Colonic mucosa (tissue), 4 donors: ENCODE results near the gene RNU6-9. TPM values are rescaled to one million over a fixed set of nuclear protein-coding genes. Genes with fewer than 3 reads are reported as not detected.

Experiments
- DNase-seq: peaks from one replicate; pipeline ENCODE4 v3.0.0-alpha.2; 2020
- H3K27ac ChIP-seq: fragments of 200-600 bp; one replicate; pipeline ENCODE4 v1.8.0; 2021
- H3K27me3 ChIP-seq: fragments of 200-600 bp; one replicate; pipeline ENCODE4 v1.8.0; 2021
- H3K36me3 ChIP-seq: fragments of 200-600 bp; one replicate; pipeline ENCODE4 v1.8.0; 2021
- H3K4me1 ChIP-seq: fragments of 200-600 bp; one replicate; pipeline ENCODE4 v1.8.0; 2021; ENCODE audit warnings: mild to moderate bottlenecking
- H3K4me3 ChIP-seq: fragments of 200-600 bp; one replicate; pipeline ENCODE4 v1.8.0; 2021
- H3K9ac ChIP-seq, 2 donors: one replicate each; pipeline ENCODE4 v1.7.0; 2013; ENCODE audit warnings: control low read depth in 2 of 2, low read depth in 2 of 2, low read length in 2 of 2
- H3K9me3 ChIP-seq: fragments of 200-600 bp; one replicate; pipeline ENCODE4 v1.8.0; 2021
- CTCF ChIP-seq: fragments of 200-600 bp; IDR thresholded peaks from one replicate; pipeline ENCODE4 v1.8.0; 2022; ENCODE audit warnings: antibody characterized with exemption, mild to moderate bottlenecking
- intact Hi-C: fragments of 100-400 bp; cut with DNase I; formaldehyde crosslinking; loops from one replicate; pipeline ENCODE4 v1.14.1; 2022
- total RNA-seq, 2 donors: library from RNA; stranded (reverse); fragmentation: NEBNext Ultra II Directional in 1 of 2; extraction: Animal tissue kit (Norgen Biotek cat#: 25700) in 1 of 2; gene quantifications; one replicate each; pipeline ENCODE4 v1.2.1, GENCODE V29; 2021
- donor health status: healthy.
- donor health status: DM: no; HTN: no; CAD: no.
- donor health status: DM: no; HTN: no; CAD: no.

The RNU6-9 gene
- total RNA-seq, 2 donors from 2014 or later = not detected

DNA sequence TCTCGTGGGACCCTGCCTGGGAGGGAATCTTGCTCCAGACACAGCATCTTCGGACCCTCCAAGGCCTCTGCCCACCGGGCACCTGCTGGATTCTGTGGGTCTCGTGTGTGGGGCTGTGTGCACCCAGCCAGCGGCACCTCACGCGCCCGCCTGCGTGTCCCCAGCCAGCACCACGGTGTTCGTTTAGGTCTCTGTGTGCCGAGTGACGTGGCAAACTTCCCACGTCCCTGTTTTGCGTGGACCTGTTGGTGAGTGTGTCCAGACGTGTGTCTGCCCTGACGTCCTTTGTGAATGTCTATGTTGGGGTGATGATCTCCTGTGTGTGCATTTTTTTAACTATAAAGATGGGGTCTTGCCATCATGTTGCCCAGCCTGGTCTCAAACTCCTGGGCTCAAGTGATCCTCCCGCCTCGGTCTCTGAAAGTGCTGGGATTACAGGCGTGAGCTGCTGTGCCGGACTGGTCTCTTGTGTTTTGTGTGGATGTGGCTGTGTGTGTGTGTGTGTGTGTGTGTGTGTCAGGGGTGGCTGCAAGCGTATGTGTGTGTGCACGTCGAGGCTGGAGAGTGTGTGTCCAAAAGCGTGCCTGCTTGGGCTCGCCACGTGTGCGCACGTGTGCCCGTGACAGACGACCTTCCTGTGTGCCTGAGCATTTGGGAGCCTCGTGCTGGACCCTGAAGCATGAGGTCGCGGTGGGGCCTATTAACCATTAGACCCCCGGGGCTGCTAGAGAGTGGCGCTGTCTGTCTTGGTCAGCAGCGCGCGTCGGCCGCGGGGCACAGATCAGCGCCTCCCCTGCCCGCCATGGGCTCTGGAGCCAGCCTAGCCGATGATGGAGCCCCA is 48.2 kb downstream of the RNU6-9 start:
- Histone ChIP-seq H3K9ac (peak overlapping the region; percentile 33 to 58), H3K36me3 (no peaks in the 10 kb centered on the region), H3K9me3 (no peaks in the 10 kb centered on the region), H3K27me3 (no peaks in the 10 kb centered on the region), H3K4me1 (peaks cover 9% of the 10 kb centered on the region), H3K4me3 (peak overlapping the region; percentile 40), H3K27ac (peak overlapping the region; percentile 57)
- intact Hi-C loops = no loop called here
- TF ChIP-seq CTCF = no peak
- DNase-seq = no peak

- Histone ChIP-seq H3K36me3 (no peaks in the 10 kb centered on the region), H3K4me3 (no peak overlapping the region), H3K27me3 (no peaks in the 10 kb centered on the region), H3K9ac (no peak overlapping the region), H3K9me3 (no peaks in the 10 kb centered on the region), H3K27ac (no peak overlapping the region), H3K4me1 (peaks cover 9% of the 10 kb centered on the region)
- no peak for TF ChIP-seq CTCF
- intact Hi-C loops = no loop called here
- no peak for DNase-seq
These were observed 48.9 kb downstream of the RNU6-9 start for GRCh38 chr19:942133-942645.

Other genes with a start within 250 kb of the RNU6-9 start
- gene RNF126, start 230.3 kb upstream of the RNU6-9 start, total RNA-seq = 10 to 100 TPM; 54.6 to 74.7 TPM
- 10 to 100 TPM in 1 of 2 donors, 1 to 10 TPM in 1; 4.5 to 10.1 TPM for gene FSTL3, start 217.1 kb upstream of the RNU6-9 start, total RNA-seq
- not detected for gene PRSS57, start 198.0 kb upstream of the RNU6-9 start, total RNA-seq
- gene PALM, start 184.5 kb upstream of the RNU6-9 start, total RNA-seq = 10 to 100 TPM in 1 of 2 donors, 1 to 10 TPM in 1; 3.9 to 13.5 TPM
- gene MISP, start 142.4 kb upstream of the RNU6-9 start, total RNA-seq = 100 to 1,000 TPM; 285 to 320 TPM
- gene PTBP1, start 96.0 kb upstream of the RNU6-9 start, total RNA-seq = 100 to 1,000 TPM; 284 to 457 TPM
- gene PLPPR3, start 71.5 kb upstream of the RNU6-9 start, total RNA-seq = under 1 TPM in 1 of 2 donors, not detected in 1; 0.22 TPM
- under 1 TPM in 1 of 2 donors, not detected in 1; 0.27 TPM for gene AZU1, start 65.6 kb upstream of the RNU6-9 start, total RNA-seq
- gene PRTN3, start 52.5 kb upstream of the RNU6-9 start, total RNA-seq = not detected
- gene ELANE, start 41.2 kb upstream of the RNU6-9 start, total RNA-seq = not detected
- 10 to 100 TPM; 42.2 to 55.3 TPM for gene CFD, start 33.8 kb upstream of the RNU6-9 start, total RNA-seq
- gene MED16, start 297 bp upstream of the RNU6-9 start, total RNA-seq = 10 to 100 TPM; 73.3 to 83.2 TPM
- 10 to 100 TPM; 54.5 to 55.6 TPM for gene R3HDM4, start 19.7 kb downstream of the RNU6-9 start, total RNA-seq
- under 1 TPM in 1 of 2 donors, not detected in 1; 0.21 TPM for gene KISS1R, start 23.8 kb downstream of the RNU6-9 start, total RNA-seq
- 10 to 100 TPM in 1 of 2 donors, 1 to 10 TPM in 1; 8.7 to 13.0 TPM for gene ARID3A, start 32.6 kb downstream of the RNU6-9 start, total RNA-seq
- 10 to 100 TPM; 26.5 to 81.5 TPM for gene WDR18, start 90.9 kb downstream of the RNU6-9 start, total RNA-seq
- not detected for gene GRIN3B, start 106.9 kb downstream of the RNU6-9 start, total RNA-seq
- gene TMEM259, start 127.6 kb downstream of the RNU6-9 start, total RNA-seq = 100 to 1,000 TPM; 170 to 235 TPM
- gene RNU6-2, start 128.0 kb downstream of the RNU6-9 start, total RNA-seq = not detected
- gene CNN2, start 133.1 kb downstream of the RNU6-9 start, total RNA-seq = 100 to 1,000 TPM; 108 to 132 TPM
- 10 to 100 TPM; 23.9 to 31.6 TPM for gene ABCA7, start 146.6 kb downstream of the RNU6-9 start, total RNA-seq
- gene ARHGAP45, start 173.7 kb downstream of the RNU6-9 start, total RNA-seq = 10 to 100 TPM; 27.4 to 37.9 TPM
- 100 to 1,000 TPM; 135 to 245 TPM for gene POLR2E, start 201.9 kb downstream of the RNU6-9 start, total RNA-seq
- gene GPX4, start 210.5 kb downstream of the RNU6-9 start, total RNA-seq = 100 to 1,000 TPM; 187 to 189 TPM